HepG2 (cell line): ENCODE data around the gene RFX2. TPM values are rescaled to one million over a fixed set of nuclear protein-coding genes. Genes with fewer than 3 reads are reported as not detected.

Experiments used
- ARNT ChIP-seq: fragments of 450-650 bp; IDR thresholded peaks from 2 replicates; pipeline ENCODE4 v1.6.1; 2017
- GABPA ChIP-seq, 2 experiments: IDR thresholded peaks; 2 replicates each; pipeline ENCODE4 v1.6.1; 2011 to 2016; ENCODE audit warnings: low read depth in 2 of 2, low read length in 1 of 2, missing biosample characterization in 1 of 2, missing genetic modification characterization in 1 of 2
- HDAC6 ChIP-seq: fragments of 200-600 bp; sonication (generic); IDR thresholded peaks from 2 replicates; pipeline ENCODE4 v1.7.0; 2017; ENCODE audit warnings: mild to moderate bottlenecking, antibody characterized with exemption, low read length, low read depth
- HHEX ChIP-seq: IDR thresholded peaks from 2 replicates; pipeline ENCODE4 v1.6.1; 2016; ENCODE audit warnings: control low read depth
- HMGXB3 ChIP-seq: sonication (generic); formaldehyde crosslinking; IDR thresholded peaks from 2 replicates; pipeline ENCODE4 v1.4.0; 2020; ENCODE audit warnings: missing genetic modification reagents, borderline replicate concordance
- ISX ChIP-seq: sonication (generic); formaldehyde crosslinking; conservative IDR thresholded peaks from 2 replicates; pipeline ENCODE4 v1.5.0; 2020; ENCODE audit warnings: missing genetic modification reagents
- MED13 ChIP-seq: sonication (generic); formaldehyde crosslinking; IDR thresholded peaks from 2 replicates; pipeline ENCODE4 v1.5.0; 2020; ENCODE audit warnings: missing genetic modification reagents
- MYC ChIP-seq: sonication (generic); formaldehyde crosslinking; IDR thresholded peaks from 2 replicates; pipeline ENCODE4 v1.9.0; 2021; ENCODE audit warnings: missing genetic modification reagents, borderline replicate concordance
- RERE ChIP-seq: IDR thresholded peaks from 2 replicates; pipeline ENCODE4 v1.6.1; 2016; ENCODE audit warnings: low read depth, missing genetic modification reagents, missing compliant biosample characterization
- RFX5 ChIP-seq: IDR thresholded peaks from 2 replicates; pipeline ENCODE4 v1.6.1; 2011; ENCODE audit warnings: low read depth, low read length, improper control_type of control experiment
- RXRA ChIP-seq: sonication (generic); formaldehyde crosslinking; IDR thresholded peaks from 2 replicates; pipeline ENCODE4 v1.5.1; 2020; ENCODE audit warnings: missing genetic modification reagents
- ZGPAT ChIP-seq: IDR thresholded peaks from 2 replicates; pipeline ENCODE4 v1.6.1; 2016; ENCODE audit warnings: mild to moderate bottlenecking
- ZIK1 ChIP-seq: sonication (generic); formaldehyde crosslinking; IDR thresholded peaks from 2 replicates; pipeline ENCODE4 v1.5.0; 2020; ENCODE audit warnings: mild to moderate bottlenecking, low read depth, missing genetic modification reagents, borderline replicate concordance
- ZNF124 ChIP-seq: sonication (generic); formaldehyde crosslinking; IDR thresholded peaks from 2 replicates; pipeline ENCODE4 v1.4.0; 2020; ENCODE audit warnings: missing genetic modification reagents
- ZNF354B ChIP-seq: sonication (generic); formaldehyde crosslinking; IDR thresholded peaks from 2 replicates; pipeline ENCODE4 v1.8.0; 2022; ENCODE audit warnings: mild to moderate bottlenecking, missing genetic modification reagents
- ZNF672 ChIP-seq: sonication (generic); formaldehyde crosslinking; IDR thresholded peaks from 2 replicates; pipeline ENCODE4 v1.8.1; 2022; ENCODE audit warnings: missing genetic modification reagents
- ZNF749 ChIP-seq: sonication (generic); formaldehyde crosslinking; IDR thresholded peaks from 2 replicates; pipeline ENCODE4 v1.8.0; 2022; ENCODE audit warnings: mild to moderate bottlenecking, missing genetic modification reagents, moderate library complexity, borderline replicate concordance
- polyA plus RNA-seq, 8 experiments: library from polyadenylated mRNA; depleted of rRNA in 3 of 8; stranded (reverse) in 7 of 8; unstranded in 1 of 8; fragments of >200 nt; fragmentation: Illumina TruSeq in 4 of 8; extraction: Trizol in 4 of 8; gene quantifications; 2 replicates each; pipeline versions ENCODE4 v1.2.1 to v1.2.3, GENCODE V29; 2011 to 2016; ENCODE audit warnings: low read depth in 4 of 8, missing spikeins in 1 of 8, mixed read lengths in 1 of 8; ENCODE audit not compliant: insufficient read depth in 1 of 8
- total RNA-seq, 5 experiments: library from RNA; depleted of rRNA; stranded (reverse); fragments of >200 nt; fragmentation: Illumina TruSeq; extraction: Trizol; gene quantifications; 2 replicates each; pipeline ENCODE4 v1.2.3, GENCODE V29; 2016; ENCODE audit warnings: low read depth in 1 of 5

Gene RFX2
- total and polyA plus RNA-seq, 2 of the 13 experiments (the other 11 are each of a cell fraction or from before 2014, with no cell fraction given), result 2.8 to 3.3 TPM

- peak; percentile 84; the same call in 1 of the 2 replicates for TF ChIP-seq ZGPAT (CRISPR knock-in tag)
- no peak for TF ChIP-seq RFX5
- TF ChIP-seq GABPA (IDR thresholded peaks at IDR 0.05; ENCODE audit: low read depth, low read length), result no peak; the same call in 1 of the 2 replicates
- TF ChIP-seq GABPA (CRISPR knock-in tag; IDR thresholded peaks at IDR 0.05; ENCODE audit: low read depth), result peak; percentile 83
- TF ChIP-seq HMGXB3 (CRISPR knock-in tag), result 0 out of 2 replicates have a peak, but pooled peaks have one; percentile 64
- no peak for TF ChIP-seq ISX (CRISPR knock-in tag)
- TF ChIP-seq ARNT, result no peak
- TF ChIP-seq ZNF749 (CRISPR knock-in tag), result no peak
- peak; percentile 83; the same call in 1 of the 2 replicates for TF ChIP-seq HHEX (CRISPR knock-in tag)
- no peak for TF ChIP-seq ZNF672 (CRISPR knock-in tag)
- TF ChIP-seq MED13 (CRISPR knock-in tag), result no peak
- peak; percentile 60 for TF ChIP-seq RXRA (CRISPR knock-in tag)
- peak; percentile 82 for TF ChIP-seq RERE (CRISPR knock-in tag)
- no peak for TF ChIP-seq HDAC6
- TF ChIP-seq MYC (CRISPR knock-in tag), result peak; percentile 94
- TF ChIP-seq ZNF124 (CRISPR knock-in tag), result peak; percentile 56; the same call in 1 of the 2 replicates
- TF ChIP-seq ZIK1, result peak; percentile 42; the same call in 1 of the 2 replicates
- no peak; the same call in 1 of the 2 replicates for TF ChIP-seq ZNF354B (CRISPR knock-in tag)
These were observed 148.0 kb downstream of the RFX2 start (continued) for GRCh38 chr19:5961969-5962945.
